Superior temporal gyrus (tissue), 1 donor: ENCODE measurements around the gene NUP205.

ENCODE experiments used
- DNase-seq: peaks from one replicate; pipeline ENCODE4 v3.0.0-alpha.2; 2016; ENCODE audit errors: extremely low spot score

The NUP205 gene

GRCh38 chr7:135557455-135558336, at the start of gene NUP205:
NUP205 (plus strand) TSS chr7:135557917; CDS start chr7:135557945, 28 bp downstream.
- DNase-seq = peak; percentile 93

GRCh38 chr7:135508883-135509588, 48.7 kb upstream of the NUP205 start:
- peak; percentile 42 for DNase-seq

GRCh38 chr7:135509589-135509838, 48.2 kb upstream of the NUP205 start:
- DNase-seq = no peak

- peak; percentile 95 for DNase-seq
Observed at GRCh38 chr7:135509839-135510591, 47.7 kb upstream of the NUP205 start, which contains the start of gene CNOT4. CNOT4 (minus strand) TSS chr7:135510102; CDS start chr7:135438331, 71,771 bp downstream.

GRCh38 chr7:135510592-135511183, 47.0 kb upstream of the NUP205 start:
- peak; percentile 45 for DNase-seq

GRCh38 chr7:135512135-135512887, 45.4 kb upstream of the NUP205 start:
- DNase-seq = peak; percentile 87

- no peak for DNase-seq
Observed at GRCh38 chr7:135514856-135515255, 42.9 kb upstream of the NUP205 start.

GRCh38 chr7:135517060-135517459, 40.7 kb upstream of the NUP205 start:
- no peak for DNase-seq

DNA sequence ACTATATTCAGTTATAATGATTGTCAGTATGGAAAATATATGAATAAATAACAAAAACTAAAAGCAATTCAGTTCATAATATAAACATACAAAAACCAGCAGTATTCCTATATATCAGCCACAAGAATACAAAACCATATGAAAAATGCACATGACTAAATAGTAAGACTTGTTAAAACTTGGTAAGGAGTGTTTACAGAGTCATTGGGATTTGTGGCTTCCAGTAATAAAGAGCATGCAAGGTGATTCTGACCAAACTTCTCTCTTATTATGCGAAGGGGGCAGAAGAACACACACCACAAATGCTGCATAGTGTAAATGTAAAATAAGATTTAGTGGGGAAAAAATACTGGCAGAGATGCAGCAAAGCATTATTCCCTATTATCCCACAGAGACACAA, 39.0 kb upstream of the NUP205 start:
- DNase-seq = no peak

DNA sequence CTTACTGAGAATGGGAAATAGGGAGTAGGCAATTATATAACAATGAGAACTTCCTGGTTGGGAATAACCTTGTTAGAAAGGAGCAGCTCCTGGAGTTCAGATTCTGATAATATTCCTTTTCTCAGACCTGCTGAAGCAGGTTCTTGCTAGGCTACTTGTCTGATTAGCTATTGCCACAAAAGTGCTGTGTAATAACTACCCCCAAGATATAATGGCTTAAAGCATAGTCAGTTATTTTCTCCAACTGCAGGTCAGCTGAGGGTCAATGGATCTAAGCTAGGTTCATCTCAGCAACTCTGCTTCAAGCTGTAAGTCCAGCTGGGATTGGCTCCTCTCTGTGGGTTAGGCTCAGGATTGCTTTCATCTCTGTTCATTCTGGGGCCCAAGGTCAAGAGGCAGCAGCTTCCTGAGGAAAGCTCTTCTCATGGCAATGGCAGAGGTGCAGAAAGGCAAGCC, 38.5 kb upstream of the NUP205 start:
- DNase-seq = no peak

- no peak for DNase-seq
Observed at GRCh38 chr7:135519871-135520270, 37.8 kb upstream of the NUP205 start.

DNA sequence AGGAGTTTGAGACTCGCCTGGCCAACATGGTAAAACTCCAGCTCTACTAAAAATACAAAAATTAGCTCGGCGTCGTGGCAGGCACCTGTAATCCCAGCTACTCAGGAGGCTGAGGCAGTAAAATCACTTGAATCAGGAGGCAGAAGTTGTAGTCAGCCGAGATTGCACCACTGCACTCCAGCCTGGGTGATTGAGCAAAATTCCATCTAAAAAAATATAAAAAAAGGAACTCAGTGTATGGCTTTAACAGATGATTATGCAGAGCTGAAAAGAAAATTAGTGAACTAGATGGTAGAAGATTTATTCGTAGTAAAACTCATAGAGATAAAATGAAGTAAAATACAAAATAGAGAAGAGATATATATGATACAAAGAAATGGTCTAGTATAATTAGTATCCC, 35.2 kb upstream of the NUP205 start:
- no peak for DNase-seq

GRCh38 chr7:135523146-135523545, 34.6 kb upstream of the NUP205 start:
- no peak for DNase-seq

DNA sequence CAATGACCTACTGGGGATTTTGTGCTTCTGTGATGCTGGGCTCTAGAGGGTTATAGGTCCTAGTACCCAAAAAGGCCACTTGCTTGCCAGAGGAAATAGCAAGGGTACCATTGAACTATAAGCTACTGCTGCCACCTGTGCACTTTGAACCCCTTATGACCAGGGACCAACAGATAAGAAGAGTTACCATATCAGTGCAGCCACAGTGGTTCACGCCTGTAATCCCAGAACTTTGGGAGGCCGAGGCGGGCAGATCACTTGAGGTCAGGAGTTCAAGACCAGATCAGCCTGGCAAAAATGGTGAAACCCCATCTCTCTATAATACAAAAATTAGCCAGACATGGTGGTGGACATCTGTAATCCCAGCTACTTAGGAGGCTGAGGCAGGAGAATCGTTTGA, 32.3 kb upstream of the NUP205 start:
- DNase-seq = no peak

- DNase-seq = no peak
Observed at GRCh38 chr7:135527025-135527424, 30.7 kb upstream of the NUP205 start.

GRCh38 chr7:135536150-135536549, 21.6 kb upstream of the NUP205 start:
- DNase-seq = no peak

- DNase-seq = no peak
Observed at GRCh38 chr7:135537453-135537852, 20.3 kb upstream of the NUP205 start.

GRCh38 chr7:135537905-135538304, 19.8 kb upstream of the NUP205 start:
- DNase-seq = no peak

- no peak for DNase-seq
Observed at GRCh38 chr7:135538376-135538775, 19.3 kb upstream of the NUP205 start.

- no peak for DNase-seq
Observed at GRCh38 chr7:135539629-135540028, 18.1 kb upstream of the NUP205 start.

GRCh38 chr7:135541029-135541428, 16.7 kb upstream of the NUP205 start:
- DNase-seq = no peak
